SK-N-SH treated with all-trans-retinoic acid at 6 μM for 48 hours (cell line): ENCODE data around the gene SLC16A1.

Source experiments
- BACH2 ChIP-seq: fragments of 250-450 bp; sonication (Bioruptor Pico); IDR thresholded peaks from 2 replicates; pipeline ENCODE4 v1.9.0; 2021; ENCODE audit warnings: mild to moderate bottlenecking, borderline replicate concordance
- CSDC2 ChIP-seq: fragments of 250-450 bp; sonication (Bioruptor Pico); IDR thresholded peaks from 2 replicates; pipeline ENCODE4 v1.5.0; 2020; ENCODE audit warnings: mild to moderate bottlenecking, moderate library complexity
- CSRNP3 ChIP-seq: fragments of 250-450 bp; sonication (Bioruptor Pico); IDR thresholded peaks from 2 replicates; pipeline ENCODE4 v1.5.1; 2021; ENCODE audit warnings: mild to moderate bottlenecking, moderate library complexity
- ISL1 ChIP-seq: fragments of 250-450 bp; sonication (Bioruptor Pico); IDR thresholded peaks from 2 replicates; pipeline ENCODE4 v2.1.2; 2022; ENCODE audit warnings: mild to moderate bottlenecking, moderate library complexity
- OSR1 ChIP-seq: fragments of 250-450 bp; sonication (Bioruptor Pico); IDR thresholded peaks from 2 replicates; pipeline ENCODE4 v1.8.0; 2022; ENCODE audit warnings: moderate library complexity, mild to moderate bottlenecking, inconsistent platforms
- TCF4 ChIP-seq: fragments of 250-450 bp; sonication (Bioruptor Pico); IDR thresholded peaks from 2 replicates; pipeline ENCODE4 v1.8.0; 2021; ENCODE audit warnings: mild to moderate bottlenecking, moderate library complexity, borderline replicate concordance
- TSHZ2 ChIP-seq: fragments of 250-450 bp; sonication (Bioruptor Pico); IDR thresholded peaks from 2 replicates; pipeline ENCODE4 v1.5.0; 2020; ENCODE audit warnings: mild to moderate bottlenecking, moderate library complexity
- ZFP3 ChIP-seq: fragments of 250-450 bp; sonication (Bioruptor Pico); IDR thresholded peaks from 2 replicates; pipeline ENCODE4 v1.5.0; 2020; ENCODE audit warnings: mild to moderate bottlenecking, moderate library complexity
- ZFP30 ChIP-seq: fragments of 450-650 bp; formaldehyde crosslinking; IDR thresholded peaks from 2 replicates; pipeline ENCODE4 v1.5.0; 2022; ENCODE audit warnings: mild to moderate bottlenecking, moderate library complexity

- TF ChIP-seq CSRNP3 (CRISPR knock-in tag) (no peak), CSDC2 (CRISPR knock-in tag) (no peak), TCF4 (no peak), ZFP3 (CRISPR knock-in tag) (no peak), ISL1 (CRISPR knock-in tag) (no peak), ZFP30 (CRISPR knock-in tag) (no peak), TSHZ2 (no peak), OSR1 (CRISPR knock-in tag) (no peak), BACH2 (CRISPR knock-in tag) (no peak)
Observed at GRCh38 chr1:113003751-113004690, 48.0 kb upstream of the SLC16A1 start.
